Glomerular visceral epithelial cell (primary cell): ENCODE results near the gene TMEM95.
A peak's percentile ranks its signal among the peaks of the same experiment; 100 is the strongest.

Experiments used
- DNase-seq: peaks from one replicate; pipeline ENCODE4 v3.0.0-alpha.2; 2016; ENCODE audit errors: extremely low spot score

Gene TMEM95

GRCh38 chr17:7355053-7355452 is at the start of gene TMEM95:
TSS of gene TMEM95 (plus strand) at chr17:7355156. CDS start at chr17:7355205, 49 bp downstream.
- DNase-seq: peak; percentile 53

- peak; percentile 100 for DNase-seq
Observed at GRCh38 chr17:7306911-7307685, 47.9 kb upstream of the TMEM95 start, which contains the start of gene EIF5A. TSS of gene EIF5A (plus strand) at chr17:7307628. CDS start at chr17:7309636, 2,008 bp downstream.

- peak; percentile 32 for DNase-seq
Observed at GRCh38 chr17:7307686-7308624, 47.0 kb upstream of the TMEM95 start.

GRCh38 chr17:7308625-7309433 is 46.1 kb upstream of the TMEM95 start:
- peak; percentile 82 for DNase-seq

- no peak for DNase-seq
Observed at GRCh38 chr17:7309628-7310027, 45.3 kb upstream of the TMEM95 start.

GRCh38 chr17:7311110-7311705 is 43.7 kb upstream of the TMEM95 start:
- DNase-seq: no peak

GRCh38 chr17:7312432-7313087 is 42.4 kb upstream of the TMEM95 start:
- no peak for DNase-seq

- peak; percentile 30 for DNase-seq
Observed at GRCh38 chr17:7313088-7313889, 41.7 kb upstream of the TMEM95 start.

GRCh38 chr17:7313890-7314718 is 40.9 kb upstream of the TMEM95 start:
- no peak for DNase-seq

- peak; percentile 85 for DNase-seq
Observed at GRCh38 chr17:7314719-7315569, 40.0 kb upstream of the TMEM95 start, which contains the start of gene GPS2. TSS of gene GPS2 (minus strand) at chr17:7315360. CDS start at chr17:7315052, 308 bp downstream.

- DNase-seq: no peak
Observed at GRCh38 chr17:7315570-7316235, 39.3 kb upstream of the TMEM95 start.

- DNase-seq: no peak
Observed at GRCh38 chr17:7317161-7317803, 37.7 kb upstream of the TMEM95 start.

GRCh38 chr17:7318121-7318860 is 36.7 kb upstream of the TMEM95 start:
- DNase-seq: no peak

- no peak for DNase-seq
Observed at GRCh38 chr17:7321466-7321865, 33.5 kb upstream of the TMEM95 start.

- DNase-seq: no peak
Observed at GRCh38 chr17:7322520-7323194, 32.3 kb upstream of the TMEM95 start.
